Retinal pigment epithelial cell (primary cell): ENCODE results near the gene PRDM16.
A peak's percentile ranks its signal among the peaks of the same experiment; 100 is the strongest.

Source experiments
- DNase-seq: peaks from one replicate; pipeline ENCODE4 v3.0.0-alpha.2; 2010; ENCODE audit warnings: low read depth
- H3K4me3 ChIP-seq: 2 replicates; pipeline ENCODE4 v1.5.1; 2011; ENCODE audit warnings: mild to moderate bottlenecking, low read length, control low read depth, moderate library complexity
- CTCF ChIP-seq: conservative IDR thresholded peaks from 2 replicates; pipeline ENCODE4 v1.5.1; 2011; ENCODE audit warnings: low read depth, low read length, control low read depth, inconsistent platforms

Gene PRDM16

GRCh38 chr1:3305156-3305555, 236.2 kb downstream of the PRDM16 start:
- DNase-seq: no peak
- no peak for TF ChIP-seq CTCF
- H3K4me3 ChIP-seq: no peak overlapping the region

DNA sequence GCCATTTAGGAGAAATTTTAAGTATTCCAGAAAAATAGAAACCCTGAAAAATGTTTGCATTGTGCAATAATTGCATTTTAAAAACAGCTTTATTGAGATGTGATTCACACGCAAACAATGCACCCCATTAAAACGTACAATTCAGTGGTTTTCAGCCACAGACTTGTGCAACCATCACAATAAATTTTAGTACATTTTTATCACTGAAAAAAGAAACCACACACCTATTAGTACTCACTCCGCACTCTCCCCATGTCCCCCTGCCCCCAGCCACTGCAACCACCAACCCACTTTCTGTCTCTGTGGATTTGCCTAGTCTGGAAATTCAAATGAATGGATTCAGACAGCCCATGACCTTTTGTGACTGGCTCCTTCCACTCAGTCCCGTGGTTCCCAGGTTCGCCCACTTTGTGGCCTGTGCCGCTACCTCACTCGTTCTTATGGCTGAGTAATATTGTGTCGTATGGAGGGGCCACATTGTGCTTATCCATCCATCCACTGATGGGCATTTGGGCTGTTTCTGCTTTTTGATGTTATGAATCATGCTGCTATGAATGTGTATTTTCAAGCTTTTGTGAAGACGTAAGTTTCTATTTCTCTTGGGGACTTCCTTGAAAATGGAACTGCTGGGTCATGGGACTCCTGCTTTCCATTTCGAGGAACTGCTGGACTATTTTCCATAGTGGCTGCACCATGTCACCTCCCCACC, 237.7 kb downstream of the PRDM16 start:
- no peak for TF ChIP-seq CTCF
- peak; percentile 73 for DNase-seq
- H3K4me3 ChIP-seq: no peak overlapping the region

DNA sequence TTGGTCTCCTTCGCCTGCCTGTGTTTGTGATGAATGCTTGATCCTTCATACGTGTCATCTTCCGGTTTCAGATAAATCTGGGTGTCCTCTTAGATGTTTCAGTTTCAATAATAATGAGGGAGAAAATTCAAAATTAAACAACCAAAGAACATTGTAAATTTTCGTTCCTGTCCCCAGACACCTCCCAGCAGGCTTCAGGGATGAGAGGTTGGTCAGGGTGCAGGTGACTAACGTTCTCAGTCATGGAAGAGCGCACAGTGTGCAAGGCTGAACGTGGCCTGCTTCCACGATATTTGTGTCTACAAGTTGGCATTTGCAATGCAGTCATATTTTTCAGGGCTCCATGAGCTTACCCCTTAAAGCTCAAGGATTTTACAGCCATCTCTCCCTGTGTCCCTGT, 238.4 kb downstream of the PRDM16 start:
- DNase-seq: no peak
- TF ChIP-seq CTCF: no peak
- no peak overlapping the region for H3K4me3 ChIP-seq

GRCh38 chr1:3308053-3308452, 239.1 kb downstream of the PRDM16 start:
- no peak overlapping the region for H3K4me3 ChIP-seq
- TF ChIP-seq CTCF: no peak
- no peak for DNase-seq

DNA sequence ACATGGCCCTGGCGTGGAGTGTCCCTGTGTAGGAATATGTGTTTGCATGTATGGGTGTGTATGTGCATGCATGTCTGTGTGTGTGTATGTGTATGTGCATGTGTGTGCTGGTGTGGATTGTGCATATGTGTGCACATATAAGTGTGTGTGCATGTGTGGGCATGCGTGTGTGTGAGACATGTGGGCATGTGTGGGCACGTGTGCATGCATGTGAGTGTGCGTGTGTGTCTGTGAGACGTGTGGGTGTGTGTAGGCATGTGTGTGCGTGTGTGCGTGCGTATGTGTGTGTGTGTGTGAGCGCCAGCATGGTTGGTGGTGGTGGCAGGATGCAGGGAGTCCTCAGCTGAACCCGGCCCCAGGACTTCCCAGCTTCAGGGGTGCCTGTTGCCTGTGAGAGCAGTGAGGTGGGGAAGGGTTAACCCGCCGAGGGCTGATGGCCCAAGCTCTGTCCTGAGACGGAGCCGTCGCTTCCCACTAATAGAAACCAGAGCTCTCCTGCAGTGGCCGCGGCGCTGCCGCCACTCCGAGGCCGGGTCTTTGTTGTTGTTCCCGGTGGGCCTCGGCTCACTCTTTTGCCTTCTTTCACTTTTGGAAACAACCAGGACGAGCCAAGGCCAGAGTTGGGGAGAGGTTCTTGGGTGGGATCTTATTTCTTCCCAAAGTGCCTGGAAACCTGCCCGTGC, 241.9 kb downstream of the PRDM16 start:
- no peak for TF ChIP-seq CTCF
- DNase-seq: no peak
- H3K4me3 ChIP-seq: no peak overlapping the region

DNA sequence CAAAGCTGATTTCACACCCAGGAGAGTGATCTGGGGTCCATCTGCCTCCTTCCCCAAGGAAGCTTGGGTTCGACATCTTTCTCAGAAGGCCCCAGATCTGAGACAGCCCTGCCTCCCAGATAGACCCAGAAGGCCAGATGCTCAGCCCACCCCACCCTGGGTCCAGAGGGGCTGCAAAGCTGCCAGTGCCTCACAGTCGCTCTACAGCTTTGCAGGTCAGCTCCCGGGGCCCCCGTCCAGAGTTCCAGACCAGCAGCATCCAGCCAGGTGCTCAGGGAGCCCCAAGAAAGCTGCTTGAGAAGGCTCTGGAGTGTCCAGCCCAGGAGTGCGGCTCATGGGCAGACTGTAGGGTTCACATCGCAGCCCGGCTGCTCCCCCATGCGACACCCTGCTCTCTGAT, 242.7 kb downstream of the PRDM16 start:
- TF ChIP-seq CTCF: no peak
- DNase-seq: no peak
- no peak overlapping the region for H3K4me3 ChIP-seq
